A549 treated with AZD9567 at 1 μM for 4 hours (cell line): ENCODE data around the gene MARCHF5. TPM values are rescaled to one million over a fixed set of nuclear protein-coding genes. Genes with fewer than 3 reads are reported as not detected.

ENCODE experiments used
- total RNA-seq: library from RNA; stranded (reverse); fragments of 200-300 nt; extraction: Qiagen RNA extraction; gene quantifications from 5 replicates; pipeline ENCODE4 v1.2.3, GENCODE V29; 2022; ENCODE audit not compliant: insufficient read depth

Gene MARCHF5
- total RNA-seq, result 32.8 to 34.2 TPM (median 33.2 TPM) in 5 replicates

DNA sequence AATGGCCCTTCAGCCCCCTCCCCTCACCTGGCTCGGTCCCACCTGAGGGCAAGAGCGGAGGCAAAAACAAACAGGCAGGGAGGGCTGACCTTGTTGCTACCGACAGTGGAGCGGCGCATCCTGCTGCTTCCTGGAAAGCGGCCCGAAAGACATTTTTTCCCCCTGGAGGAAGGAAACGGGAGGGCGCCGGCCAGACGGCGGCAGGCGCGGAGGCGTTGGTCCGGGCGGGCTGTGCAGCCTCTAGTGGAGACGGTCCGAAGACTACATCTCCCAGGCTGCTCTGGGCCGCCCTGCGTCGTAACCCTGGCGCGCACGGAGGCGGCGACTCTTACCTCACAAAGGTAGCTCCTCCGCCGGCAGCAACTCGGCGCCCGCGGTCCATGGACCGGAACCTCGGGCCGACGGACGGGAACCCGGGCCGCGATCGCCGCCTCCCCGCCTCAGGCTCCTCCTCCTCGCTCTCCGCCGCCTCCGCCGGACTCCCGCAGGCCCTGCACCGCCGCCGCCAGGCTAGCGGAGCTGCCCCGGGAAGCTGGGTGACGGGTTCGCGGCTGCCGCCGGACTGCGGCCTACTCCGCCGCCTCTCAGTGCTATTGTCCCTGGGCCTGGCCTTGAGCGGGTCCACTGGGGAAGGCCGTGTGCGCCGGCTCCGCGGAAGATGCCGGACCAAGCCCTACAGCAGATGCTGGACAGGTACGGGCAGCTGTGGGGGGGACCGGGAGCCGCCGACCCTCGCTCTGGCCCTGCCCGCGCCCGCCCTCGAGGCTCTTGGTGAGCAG lies at the start of gene MARCHF5, which contains the start of gene CPEB3:
MARCHF5 (plus strand) TSS at position 331 of the 779 bp plus-strand sequence; CDS start at position 659, 328 bp downstream.
CPEB3 (minus strand) TSS at position 242 of the 779 bp plus-strand sequence. CDS start 50,728 bp downstream, outside the sequence.

Other genes with a start within 250 kb of the MARCHF5 start
- gene CPEB3, start 89 bp upstream of the MARCHF5 start, total RNA-seq, result 0.24 to 0.32 TPM (median 0.31 TPM) in 4 of 5 replicates, not detected in the other